Body of pancreas (tissue), 4 donors: ENCODE data around the gene AFF3.

ENCODE experiments used
- POLR2A ChIP-seq, 3 donors: fragments of 450-650 bp; IDR thresholded peaks; one replicate each; pipeline ENCODE4 v1.6.1; 2016; ENCODE audit warnings: antibody characterized with exemption in 3 of 3, mild to moderate bottlenecking in 2 of 3
- TF ChIP-seq, protein P1 (sequence below), 7 experiments: fragments of 450-650 bp in 4 of 7; fragments of 200-600 bp in 3 of 7; sonication (generic) in 3 of 7; IDR thresholded peaks; one replicate each; pipeline ENCODE4 v1.5.1; 2016 to 2019; ENCODE audit warnings: antibody characterized with exemption in 7 of 7

GRCh38 chr2:99611786-99612185, 530.6 kb downstream of the AFF3 start:
- TF ChIP-seq, protein P1, sequence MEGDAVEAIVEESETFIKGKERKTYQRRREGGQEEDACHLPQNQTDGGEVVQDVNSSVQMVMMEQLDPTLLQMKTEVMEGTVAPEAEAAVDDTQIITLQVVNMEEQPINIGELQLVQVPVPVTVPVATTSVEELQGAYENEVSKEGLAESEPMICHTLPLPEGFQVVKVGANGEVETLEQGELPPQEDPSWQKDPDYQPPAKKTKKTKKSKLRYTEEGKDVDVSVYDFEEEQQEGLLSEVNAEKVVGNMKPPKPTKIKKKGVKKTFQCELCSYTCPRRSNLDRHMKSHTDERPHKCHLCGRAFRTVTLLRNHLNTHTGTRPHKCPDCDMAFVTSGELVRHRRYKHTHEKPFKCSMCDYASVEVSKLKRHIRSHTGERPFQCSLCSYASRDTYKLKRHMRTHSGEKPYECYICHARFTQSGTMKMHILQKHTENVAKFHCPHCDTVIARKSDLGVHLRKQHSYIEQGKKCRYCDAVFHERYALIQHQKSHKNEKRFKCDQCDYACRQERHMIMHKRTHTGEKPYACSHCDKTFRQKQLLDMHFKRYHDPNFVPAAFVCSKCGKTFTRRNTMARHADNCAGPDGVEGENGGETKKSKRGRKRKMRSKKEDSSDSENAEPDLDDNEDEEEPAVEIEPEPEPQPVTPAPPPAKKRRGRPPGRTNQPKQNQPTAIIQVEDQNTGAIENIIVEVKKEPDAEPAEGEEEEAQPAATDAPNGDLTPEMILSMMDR (IDR thresholded peaks at IDR 0.05) = no peak
- TF ChIP-seq POLR2A (IDR thresholded peaks at IDR 0.05) = no peak
